ENCODE data around the gene ADIPOQ.
"Not testable (repeated sequence)": the region's sequence is repeated elsewhere in the genome, so short reads cannot be mapped to it uniquely, and the experiment has no call there.

The ADIPOQ gene

GRCh38 chr3:186882150-186882524 lies 39.6 kb downstream of the ADIPOQ start:
- Histone ChIP-seq H3K36me3 (ENCODE audit: control insufficient read depth in 5 of 5, insufficient read depth in 5 of 5, low read length in 5 of 5) (no peaks in the 10 kb centered on the region), H3K4me3 (ENCODE audit: low read depth in 1 of 5, low read length in 5 of 5) (no peak overlapping the region), H3K27ac (ENCODE audit: low read depth, low read length) (no peak overlapping the region), H3K4me1 (ENCODE audit: control insufficient read depth in 5 of 5, insufficient read depth in 5 of 5, low read length in 5 of 5) (no peaks in the 10 kb centered on the region), H3K27me3 (ENCODE audit: control insufficient read depth in 5 of 5, insufficient read depth in 4 of 5, low read length in 5 of 5) (peaks cover 0 to 4% (median 0%) of the 10 kb centered on the region in 5 donors), H3K9ac (ENCODE audit: low read length in 5 of 5) (no peak overlapping the region), H3K9me3 (ENCODE audit: control insufficient read depth in 5 of 5, low read length in 5 of 5) (no peaks in the 10 kb centered on the region)

GRCh38 chr3:186882881-186883685 lies 40.6 kb downstream of the ADIPOQ start:
- H3K9ac ChIP-seq (ENCODE audit: low read length in 5 of 5) = no peak overlapping the region
- H3K9me3 ChIP-seq (ENCODE audit: control insufficient read depth in 5 of 5, low read length in 5 of 5) = no peaks in the 10 kb centered on the region
- no peak overlapping the region for H3K4me3 ChIP-seq (ENCODE audit: low read depth in 1 of 5, low read length in 5 of 5)
- H3K36me3 ChIP-seq (ENCODE audit: control insufficient read depth in 5 of 5, insufficient read depth in 5 of 5, low read length in 5 of 5) = no peaks in the 10 kb centered on the region
- no peak overlapping the region for H3K27ac ChIP-seq (ENCODE audit: low read depth, low read length)
- H3K4me1 ChIP-seq (ENCODE audit: control insufficient read depth in 5 of 5, insufficient read depth in 5 of 5, low read length in 5 of 5) = no peaks in the 10 kb centered on the region
- H3K27me3 ChIP-seq (ENCODE audit: control insufficient read depth in 5 of 5, insufficient read depth in 4 of 5, low read length in 5 of 5) = peaks cover 0 to 4% (median 0%) of the 10 kb centered on the region in 5 donors

- H3K36me3 ChIP-seq (ENCODE audit: control insufficient read depth in 5 of 5, insufficient read depth in 5 of 5, low read length in 5 of 5) = no peaks in the 10 kb centered on the region
- no peak overlapping the region for H3K4me3 ChIP-seq (ENCODE audit: low read depth in 1 of 5, low read length in 5 of 5)
- H3K9me3 ChIP-seq (ENCODE audit: control insufficient read depth in 5 of 5, low read length in 5 of 5) = no peaks in the 10 kb centered on the region
- H3K27me3 ChIP-seq (ENCODE audit: control insufficient read depth in 5 of 5, insufficient read depth in 4 of 5, low read length in 5 of 5) = peaks cover 0 to 4% (median 0%) of the 10 kb centered on the region in 5 donors
- no peak overlapping the region for H3K9ac ChIP-seq (ENCODE audit: low read length in 5 of 5)
- no peak overlapping the region for H3K27ac ChIP-seq (ENCODE audit: low read depth, low read length)
- H3K4me1 ChIP-seq (ENCODE audit: control insufficient read depth in 5 of 5, insufficient read depth in 5 of 5, low read length in 5 of 5) = no peaks in the 10 kb centered on the region
These were observed 41.2 kb downstream of the ADIPOQ start for GRCh38 chr3:186883686-186884058.

GRCh38 chr3:186884868-186885267 lies 42.4 kb downstream of the ADIPOQ start:
- H3K27ac ChIP-seq (ENCODE audit: low read depth, low read length); H3K9me3 ChIP-seq (ENCODE audit: control insufficient read depth in 5 of 5, low read length in 5 of 5); H3K9ac ChIP-seq (ENCODE audit: low read length in 5 of 5); H3K4me3 ChIP-seq (ENCODE audit: low read depth in 1 of 5, low read length in 5 of 5); H3K4me1 ChIP-seq (ENCODE audit: control insufficient read depth in 5 of 5, insufficient read depth in 5 of 5, low read length in 5 of 5); H3K36me3 ChIP-seq (ENCODE audit: control insufficient read depth in 5 of 5, insufficient read depth in 5 of 5, low read length in 5 of 5); H3K27me3 ChIP-seq (ENCODE audit: control insufficient read depth in 5 of 5, insufficient read depth in 4 of 5, low read length in 5 of 5): not testable (repeated sequence)

- no peaks in the 10 kb centered on the region for H3K4me1 ChIP-seq (ENCODE audit: control insufficient read depth in 5 of 5, insufficient read depth in 5 of 5, low read length in 5 of 5)
- no peaks in the 10 kb centered on the region for H3K9me3 ChIP-seq (ENCODE audit: control insufficient read depth in 5 of 5, low read length in 5 of 5)
- H3K9ac ChIP-seq (ENCODE audit: low read length in 5 of 5) = no peak overlapping the region
- H3K27ac ChIP-seq (ENCODE audit: low read depth, low read length) = no peak overlapping the region
- H3K27me3 ChIP-seq (ENCODE audit: control insufficient read depth in 5 of 5, insufficient read depth in 4 of 5, low read length in 5 of 5) = peaks cover 0 to 4% (median 0%) of the 10 kb centered on the region in 5 donors
- no peak overlapping the region for H3K4me3 ChIP-seq (ENCODE audit: low read depth in 1 of 5, low read length in 5 of 5)
- no peaks in the 10 kb centered on the region for H3K36me3 ChIP-seq (ENCODE audit: control insufficient read depth in 5 of 5, insufficient read depth in 5 of 5, low read length in 5 of 5)
These were observed 43.9 kb downstream of the ADIPOQ start for GRCh38 chr3:186886202-186886981.

- H3K4me3 ChIP-seq (ENCODE audit: low read depth in 1 of 5, low read length in 5 of 5); H3K9me3 ChIP-seq (ENCODE audit: control insufficient read depth in 5 of 5, low read length in 5 of 5); H3K27ac ChIP-seq (ENCODE audit: low read depth, low read length); H3K4me1 ChIP-seq (ENCODE audit: control insufficient read depth in 5 of 5, insufficient read depth in 5 of 5, low read length in 5 of 5); H3K36me3 ChIP-seq (ENCODE audit: control insufficient read depth in 5 of 5, insufficient read depth in 5 of 5, low read length in 5 of 5); H3K27me3 ChIP-seq (ENCODE audit: control insufficient read depth in 5 of 5, insufficient read depth in 4 of 5, low read length in 5 of 5); H3K9ac ChIP-seq (ENCODE audit: low read length in 5 of 5): not testable (repeated sequence)
These were observed 45.0 kb downstream of the ADIPOQ start for GRCh38 chr3:186887507-186887938.

- H3K27ac ChIP-seq (ENCODE audit: low read depth, low read length) = no peak overlapping the region
- no peak overlapping the region for H3K4me3 ChIP-seq (ENCODE audit: low read depth in 1 of 5, low read length in 5 of 5)
- H3K9me3 ChIP-seq (ENCODE audit: control insufficient read depth in 5 of 5, low read length in 5 of 5) = no peaks in the 10 kb centered on the region
- peaks cover 0 to 4% (median 0%) of the 10 kb centered on the region in 5 donors for H3K27me3 ChIP-seq (ENCODE audit: control insufficient read depth in 5 of 5, insufficient read depth in 4 of 5, low read length in 5 of 5)
- no peaks in the 10 kb centered on the region for H3K4me1 ChIP-seq (ENCODE audit: control insufficient read depth in 5 of 5, insufficient read depth in 5 of 5, low read length in 5 of 5)
- H3K36me3 ChIP-seq (ENCODE audit: control insufficient read depth in 5 of 5, insufficient read depth in 5 of 5, low read length in 5 of 5) = no peaks in the 10 kb centered on the region
- no peak overlapping the region for H3K9ac ChIP-seq (ENCODE audit: low read length in 5 of 5)
These were observed 46.1 kb downstream of the ADIPOQ start for GRCh38 chr3:186888569-186888968.

- H3K27me3 ChIP-seq (ENCODE audit: control insufficient read depth in 5 of 5, insufficient read depth in 4 of 5, low read length in 5 of 5); H3K9ac ChIP-seq (ENCODE audit: low read length in 5 of 5); H3K4me1 ChIP-seq (ENCODE audit: control insufficient read depth in 5 of 5, insufficient read depth in 5 of 5, low read length in 5 of 5); H3K4me3 ChIP-seq (ENCODE audit: low read depth in 1 of 5, low read length in 5 of 5); H3K9me3 ChIP-seq (ENCODE audit: control insufficient read depth in 5 of 5, low read length in 5 of 5); H3K27ac ChIP-seq (ENCODE audit: low read depth, low read length); H3K36me3 ChIP-seq (ENCODE audit: control insufficient read depth in 5 of 5, insufficient read depth in 5 of 5, low read length in 5 of 5): not testable (repeated sequence)
These were observed 47.2 kb downstream of the ADIPOQ start for GRCh38 chr3:186889698-186890097.

- Histone ChIP-seq H3K4me3 (ENCODE audit: low read depth in 1 of 5, low read length in 5 of 5) (no peak overlapping the region), H3K36me3 (ENCODE audit: control insufficient read depth in 5 of 5, insufficient read depth in 5 of 5, low read length in 5 of 5) (no peaks in the 10 kb centered on the region), H3K9ac (ENCODE audit: low read length in 5 of 5) (no peak overlapping the region), H3K27ac (ENCODE audit: low read depth, low read length) (no peak overlapping the region), H3K27me3 (ENCODE audit: control insufficient read depth in 5 of 5, insufficient read depth in 4 of 5, low read length in 5 of 5) (peaks cover 0 to 4% (median 0%) of the 10 kb centered on the region in 5 donors), H3K4me1 (ENCODE audit: control insufficient read depth in 5 of 5, insufficient read depth in 5 of 5, low read length in 5 of 5) (no peaks in the 10 kb centered on the region), H3K9me3 (ENCODE audit: control insufficient read depth in 5 of 5, low read length in 5 of 5) (no peaks in the 10 kb centered on the region)
These were observed 48.4 kb downstream of the ADIPOQ start for GRCh38 chr3:186890911-186891310.

GRCh38 chr3:186893071-186893470 lies 50.6 kb downstream of the ADIPOQ start:
- not testable (repeated sequence) for H3K27me3 ChIP-seq (ENCODE audit: control insufficient read depth in 5 of 5, insufficient read depth in 4 of 5, low read length in 5 of 5); H3K9me3 ChIP-seq (ENCODE audit: control insufficient read depth in 5 of 5, low read length in 5 of 5); H3K4me1 ChIP-seq (ENCODE audit: control insufficient read depth in 5 of 5, insufficient read depth in 5 of 5, low read length in 5 of 5); H3K9ac ChIP-seq (ENCODE audit: low read length in 5 of 5); H3K36me3 ChIP-seq (ENCODE audit: control insufficient read depth in 5 of 5, insufficient read depth in 5 of 5, low read length in 5 of 5); H3K4me3 ChIP-seq (ENCODE audit: low read depth in 1 of 5, low read length in 5 of 5); H3K27ac ChIP-seq (ENCODE audit: low read depth, low read length)
